ENCODE data around the gene TUBG1. TPM values are rescaled to one million over a fixed set of nuclear protein-coding genes. Genes with fewer than 3 reads are reported as not detected.

The TUBG1 gene
- 21.0 and 35.8 TPM in 2 replicates for total RNA-seq

GRCh38 chr17:42609182-42609813 is at the start of gene TUBG1, which contains the start of gene RETREG3:
Gene TUBG1, plus strand, starts transcription at chr17:42609683. Its CDS starts 55 bp downstream, at chr17:42609738.
Gene RETREG3, minus strand, starts transcription at chr17:42609374. Its CDS starts 50 bp downstream, at chr17:42609324.

GRCh38 chr17:42561897-42562387 is 47.5 kb upstream of the TUBG1 start, which contains the start of gene COASY:
Gene COASY, plus strand, starts transcription at chr17:42562148. Its CDS starts 475 bp downstream, at chr17:42562623.

GRCh38 chr17:42566883-42567573 is 42.5 kb upstream of the TUBG1 start, which contains the start of gene MLX:
Gene MLX, plus strand, starts transcription at chr17:42567100. Its CDS starts 25 bp downstream, at chr17:42567125.

GRCh38 chr17:42577532-42578281 is 31.8 kb upstream of the TUBG1 start, which contains the start of gene PSMC3IP:
Gene PSMC3IP, minus strand, starts transcription at chr17:42577729. Its CDS starts 43 bp downstream, at chr17:42577686.

GRCh38 chr17:42659079-42659931 is 49.8 kb downstream of the TUBG1 start, which contains the start of gene TUBG2:
Gene TUBG2, plus strand, starts transcription at chr17:42659284. Its CDS starts 220 bp downstream, at chr17:42659504.

Other genes starting within 250 kb of the TUBG1 start
- gene STAT3, start 221.2 kb upstream of the TUBG1 start, total RNA-seq, result 110 and 130 TPM in 2 replicates
- gene CAVIN1, start 186.4 kb upstream of the TUBG1 start, total RNA-seq, result 510 and 922 TPM in 2 replicates
- 19.4 and 23.2 TPM in 2 replicates for gene ATP6V0A1, start 150.8 kb upstream of the TUBG1 start, total RNA-seq
- gene NAGLU, start 73.4 kb upstream of the TUBG1 start, total RNA-seq, result 60.7 and 96.4 TPM in 2 replicates
- gene HSD17B1, start 56.8 kb upstream of the TUBG1 start, total RNA-seq, result 4.0 and 4.9 TPM in 2 replicates
- gene COASY, start 47.5 kb upstream of the TUBG1 start, total RNA-seq, result 28.9 and 30.2 TPM in 2 replicates
- gene MLX, start 42.6 kb upstream of the TUBG1 start, total RNA-seq, result 32.6 and 34.0 TPM in 2 replicates
- gene PSMC3IP, start 32.0 kb upstream of the TUBG1 start, total RNA-seq, result 1.9 and 2.5 TPM in 2 replicates
- gene RETREG3, start 309 bp upstream of the TUBG1 start, total RNA-seq, result 38.4 and 42.7 TPM in 2 replicates
- 17.1 and 17.2 TPM in 2 replicates for gene TUBG2, start 49.6 kb downstream of the TUBG1 start, total RNA-seq
- gene PLEKHH3, start 67.3 kb downstream of the TUBG1 start, total RNA-seq, result 40.7 and 42.5 TPM in 2 replicates
- 2.8 and 3.4 TPM in 2 replicates for gene CCR10, start 72.2 kb downstream of the TUBG1 start, total RNA-seq
- 32.9 and 37.9 TPM in 2 replicates for gene CNTNAP1, start 72.8 kb downstream of the TUBG1 start, total RNA-seq
- 11.3 TPM in 2 replicates for gene EZH1, start 135.4 kb downstream of the TUBG1 start, total RNA-seq
- 5.3 and 6.3 TPM in 2 replicates for gene RAMP2, start 151.5 kb downstream of the TUBG1 start, total RNA-seq
- 68.3 and 71.2 TPM in 2 replicates for gene VPS25, start 163.8 kb downstream of the TUBG1 start, total RNA-seq
- 2.0 and 3.9 TPM in 2 replicates for gene WNK4, start 170.9 kb downstream of the TUBG1 start, total RNA-seq
- gene COA3, start 189.0 kb downstream of the TUBG1 start, total RNA-seq, result 49.3 and 60.7 TPM in 2 replicates
- not detected in 2 replicates for gene CNTD1, start 189.2 kb downstream of the TUBG1 start, total RNA-seq
- gene BECN1, start 214.6 kb downstream of the TUBG1 start, total RNA-seq, result 64.2 and 73.5 TPM in 2 replicates
- gene PSME3, start 223.7 kb downstream of the TUBG1 start, total RNA-seq, result 39.0 and 73.8 TPM in 2 replicates
- 0.12 and 0.17 TPM in 2 replicates for gene AOC2, start 234.9 kb downstream of the TUBG1 start, total RNA-seq
- 2.3 and 2.6 TPM in 2 replicates for gene AOC3, start 241.5 kb downstream of the TUBG1 start, total RNA-seq